T-helper 17 cell (primary cell): Measurements from ENCODE around the gene KCNQ5. TPM values are rescaled to one million over a fixed set of nuclear protein-coding genes. Genes with fewer than 3 reads are reported as not detected.

Experiments
- ATAC-seq: fragments of 150-1000 bp; cut with Tn5 transposase; 2 replicates; pipeline ENCODE4 v1.10.0; 2021; ENCODE audit warnings: mild to moderate bottlenecking, moderate library complexity
- DNase-seq, 3 donors: peaks; one replicate each; pipeline versions ENCODE4 v3.0.0 to v3.0.0-alpha.2; 2020 to 2021
- H3K9me3 ChIP-seq: one replicate; pipeline ENCODE4 v1.7.0; 2013; ENCODE audit warnings: low read length, mild to moderate bottlenecking; ENCODE audit not compliant: control insufficient read depth, poor library complexity, severe bottlenecking
- H3K27ac Mint-ChIP-seq: one replicate; pipeline ENCODE4 v1.8.0; 2022; ENCODE audit warnings: mild to moderate bottlenecking, moderate library complexity, mixed read lengths
- H3K27me3 Mint-ChIP-seq: one replicate; pipeline ENCODE4 v1.8.0; 2022; ENCODE audit warnings: mixed read lengths
- H3K36me3 Mint-ChIP-seq: one replicate; pipeline ENCODE4 v1.8.0; 2022; ENCODE audit warnings: low read depth, mixed read lengths
- H3K4me1 Mint-ChIP-seq: one replicate; pipeline ENCODE4 v1.8.0; 2022; ENCODE audit warnings: mild to moderate bottlenecking, mixed read lengths
- H3K4me3 Mint-ChIP-seq: one replicate; pipeline ENCODE4 v1.8.0; 2022; ENCODE audit warnings: mild to moderate bottlenecking, moderate library complexity, mixed read lengths
- total RNA-seq, 4 donors: library from RNA in 2 of 4; stranded (reverse) in 2 of 4; gene quantifications; one replicate each; pipeline ENCODE4 v1.2.3 and lab custom pipeline; 2022 to 2026

KCNQ5 gene
- total RNA-seq, 2 donors from 2014 or later = 1.5 to 3.3 TPM

DNA sequence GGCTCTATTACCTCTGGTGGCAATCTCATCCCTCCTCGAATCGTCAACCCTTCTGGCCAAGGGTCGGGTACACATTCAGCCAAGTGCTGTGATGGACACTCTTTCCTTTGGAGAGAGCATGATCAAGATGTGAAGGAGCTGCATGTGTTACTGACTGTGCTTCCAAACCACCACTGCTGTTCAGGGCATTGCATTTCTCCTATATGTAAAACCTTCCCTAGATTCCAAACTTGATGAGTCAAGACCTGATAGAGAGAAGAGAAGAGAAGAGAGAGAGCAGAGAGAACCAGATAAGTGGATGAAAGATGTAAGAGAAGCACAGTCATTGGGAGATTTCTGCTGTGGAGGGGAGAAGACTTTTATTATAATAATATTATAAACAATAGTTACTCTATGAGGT, 162.2 kb downstream of the KCNQ5 start:
- Mint-ChIP-seq H3K4me3 (no peak overlapping the region), H3K27ac (no peak overlapping the region)
- ATAC-seq = no peak

DNA sequence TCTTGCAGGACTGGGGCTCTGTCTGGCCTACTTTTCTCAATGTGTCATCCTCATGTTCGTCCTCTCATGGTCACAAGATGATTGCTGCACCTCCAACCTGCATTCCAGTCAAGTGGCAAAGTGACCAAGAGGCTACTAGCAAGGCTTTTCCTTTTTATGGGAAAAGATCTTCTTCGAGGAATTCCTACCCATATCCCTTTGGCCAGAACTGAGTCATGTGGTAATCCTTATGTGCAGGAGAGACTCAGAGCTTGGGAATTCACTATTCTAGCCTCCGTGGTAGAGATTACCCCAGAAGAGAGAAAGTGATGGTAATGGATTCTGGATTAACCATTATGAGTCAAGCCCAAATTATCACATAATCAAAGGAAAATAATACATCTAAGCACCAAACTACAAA, 162.7 kb downstream of the KCNQ5 start:
- Mint-ChIP-seq H3K4me1 (no peaks in the 10 kb centered on the region), H3K4me3 (no peak overlapping the region), H3K36me3 (no peaks in the 10 kb centered on the region), H3K27ac (no peak overlapping the region), H3K27me3 (no peaks in the 10 kb centered on the region)
- ATAC-seq = no peak
- no peak for DNase-seq
- H3K9me3 ChIP-seq = no peaks in the 10 kb centered on the region

More for the DNA sequence above, 162.2 kb downstream of the KCNQ5 start:
- no peaks in the 10 kb centered on the region for H3K9me3 ChIP-seq
- Mint-ChIP-seq H3K36me3 (no peaks in the 10 kb centered on the region), H3K27me3 (no peaks in the 10 kb centered on the region), H3K4me1 (no peaks in the 10 kb centered on the region)
- no peak for DNase-seq

DNA sequence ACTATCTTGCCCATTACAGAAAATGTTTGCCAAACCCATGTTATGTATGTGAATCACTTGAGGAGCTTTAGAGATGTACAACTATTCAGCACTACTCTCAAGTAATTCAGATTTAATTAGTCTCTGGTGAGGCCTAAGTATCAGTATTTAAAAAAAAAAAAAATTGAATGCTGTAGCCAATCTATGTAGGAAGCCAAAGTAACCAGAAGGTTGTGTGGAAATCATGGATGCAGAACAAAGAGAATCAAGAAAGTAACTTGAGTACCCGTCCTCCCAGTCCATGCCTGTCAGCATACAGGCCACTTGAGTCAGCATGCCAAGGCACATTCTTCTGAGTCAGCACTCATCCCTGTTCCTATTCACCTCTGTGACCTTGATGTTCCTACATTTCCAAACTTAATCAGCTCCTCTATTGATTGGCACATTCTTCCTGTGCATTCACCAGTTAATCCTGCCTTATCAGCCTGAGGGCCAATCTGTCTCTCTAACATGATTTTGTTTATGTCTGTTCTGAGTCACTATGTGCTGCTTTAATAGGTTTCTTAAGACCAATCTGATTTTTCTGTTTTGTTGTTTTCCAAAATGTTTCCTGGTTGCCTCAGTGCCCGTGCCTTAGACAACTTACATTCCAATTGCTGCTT, 165.6 kb downstream of the KCNQ5 start:
- Mint-ChIP-seq H3K4me1 (no peaks in the 10 kb centered on the region), H3K4me3 (no peak overlapping the region), H3K36me3 (no peaks in the 10 kb centered on the region), H3K27ac (no peak overlapping the region), H3K27me3 (no peaks in the 10 kb centered on the region)
- no peaks in the 10 kb centered on the region for H3K9me3 ChIP-seq
- DNase-seq (no peak), ATAC-seq (no peak)

DNA sequence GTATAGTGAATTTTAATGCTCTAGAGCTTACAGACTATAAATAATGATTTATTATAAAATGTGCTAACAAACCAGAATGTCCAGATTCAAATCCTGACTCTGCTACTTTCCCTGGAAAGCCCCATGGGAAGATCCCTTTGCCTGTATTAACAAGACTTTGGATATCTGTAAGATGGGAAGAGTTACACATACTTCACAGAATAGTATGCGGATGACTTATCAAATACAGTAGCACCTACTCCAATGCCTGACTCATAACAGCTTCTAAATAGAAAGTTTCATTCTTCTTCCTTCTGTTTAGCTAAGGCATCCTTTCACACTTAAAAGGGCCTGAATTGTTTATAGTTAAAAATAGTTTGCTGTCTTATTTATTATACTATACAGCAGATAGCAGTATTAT, 166.3 kb downstream of the KCNQ5 start:
- Mint-ChIP-seq H3K27ac (no peak overlapping the region), H3K36me3 (no peaks in the 10 kb centered on the region), H3K27me3 (no peaks in the 10 kb centered on the region), H3K4me3 (no peak overlapping the region), H3K4me1 (no peaks in the 10 kb centered on the region)
- DNase-seq = no peak
- ATAC-seq = no peak
- no peaks in the 10 kb centered on the region for H3K9me3 ChIP-seq

DNA sequence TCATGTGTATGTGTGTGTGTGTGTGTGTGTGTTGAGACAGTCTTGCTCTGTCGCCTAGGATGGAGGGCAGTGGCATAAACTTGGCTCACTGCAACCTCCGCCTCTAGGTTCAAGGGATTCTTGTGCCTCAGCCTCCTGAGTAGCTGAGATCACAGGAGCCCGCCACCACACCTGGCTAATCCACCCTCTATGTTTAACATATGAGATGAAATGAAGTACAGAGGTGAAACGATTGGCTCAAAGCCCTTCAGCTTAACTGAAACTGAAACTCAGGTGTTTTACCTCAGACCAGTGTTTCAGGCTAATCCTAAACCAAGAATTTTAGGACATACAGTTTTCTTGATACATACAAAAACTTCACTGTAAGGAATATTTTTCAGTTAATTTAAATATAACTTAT, 167.3 kb downstream of the KCNQ5 start:
- H3K27ac Mint-ChIP-seq = no peak overlapping the region
- ATAC-seq = no peak
- no peak overlapping the region for H3K4me3 Mint-ChIP-seq
- no peaks in the 10 kb centered on the region for H3K27me3 Mint-ChIP-seq
- H3K4me1 Mint-ChIP-seq = no peaks in the 10 kb centered on the region
- no peaks in the 10 kb centered on the region for H3K9me3 ChIP-seq
- DNase-seq = no peak
- no peaks in the 10 kb centered on the region for H3K36me3 Mint-ChIP-seq

DNA sequence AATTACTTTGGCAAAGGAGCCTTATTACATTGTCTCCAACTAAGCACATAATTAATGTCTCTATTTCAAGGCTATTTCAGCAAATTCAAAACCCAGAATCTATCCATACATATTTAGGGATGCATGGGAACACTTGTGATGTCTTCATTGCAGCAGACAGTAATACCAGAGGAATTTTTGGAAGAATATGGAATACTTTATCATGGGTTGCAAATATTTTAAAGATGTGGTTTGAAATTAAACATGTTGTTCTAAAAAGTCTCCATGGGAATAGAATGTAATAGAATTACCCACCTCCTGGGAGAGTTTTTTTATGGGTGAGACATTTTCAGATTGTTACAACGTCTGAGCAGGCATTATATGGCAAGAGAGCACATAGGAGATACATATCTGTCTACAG, 170.8 kb downstream of the KCNQ5 start:
- H3K36me3 Mint-ChIP-seq = no peaks in the 10 kb centered on the region
- H3K9me3 ChIP-seq = no peaks in the 10 kb centered on the region
- H3K27me3 Mint-ChIP-seq = no peaks in the 10 kb centered on the region
- H3K4me1 Mint-ChIP-seq = no peaks in the 10 kb centered on the region
- no peak for DNase-seq
- ATAC-seq = no peak
- H3K27ac Mint-ChIP-seq = no peak overlapping the region
- no peak overlapping the region for H3K4me3 Mint-ChIP-seq

DNA sequence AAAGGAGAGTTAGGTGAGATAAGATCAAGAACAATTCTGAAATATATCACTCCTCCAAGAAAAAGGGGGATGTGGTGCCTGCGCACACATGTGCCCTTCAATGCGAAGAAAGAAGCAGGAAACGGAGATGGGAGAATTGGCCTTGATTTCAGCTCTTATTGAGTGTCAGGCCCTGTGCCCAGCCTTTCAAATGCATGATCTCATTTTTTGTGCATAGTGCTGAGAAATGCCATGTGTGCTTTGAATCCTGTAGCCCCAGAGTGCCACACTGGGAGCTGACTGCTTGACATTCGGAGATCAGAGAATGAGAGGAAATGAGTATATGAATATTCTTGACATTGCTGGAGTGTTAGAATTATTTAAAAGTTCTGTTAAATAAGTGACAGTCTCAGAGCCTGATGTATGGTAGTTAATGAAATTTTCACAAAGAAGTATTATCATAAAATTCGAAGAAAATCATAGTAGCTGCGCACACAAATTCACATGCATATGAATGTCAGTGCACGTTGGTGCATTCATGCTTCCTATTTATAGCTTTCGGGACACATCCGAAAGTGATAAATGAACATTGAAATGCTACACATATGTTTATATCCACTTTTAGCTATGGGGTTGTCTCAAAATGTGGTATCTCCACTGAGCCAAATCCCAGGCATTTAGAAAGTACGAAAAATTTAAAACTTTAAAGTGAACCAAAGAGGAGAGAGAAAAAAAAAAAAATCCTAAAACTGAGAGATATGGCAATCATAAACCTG, 172.0 kb downstream of the KCNQ5 start:
- no peak for ATAC-seq
- H3K9me3 ChIP-seq = no peaks in the 10 kb centered on the region
- no peaks in the 10 kb centered on the region for H3K36me3 Mint-ChIP-seq
- H3K27ac Mint-ChIP-seq = no peak overlapping the region
- no peak for DNase-seq
- no peaks in the 10 kb centered on the region for H3K27me3 Mint-ChIP-seq
- no peaks in the 10 kb centered on the region for H3K4me1 Mint-ChIP-seq
- no peak overlapping the region for H3K4me3 Mint-ChIP-seq

DNA sequence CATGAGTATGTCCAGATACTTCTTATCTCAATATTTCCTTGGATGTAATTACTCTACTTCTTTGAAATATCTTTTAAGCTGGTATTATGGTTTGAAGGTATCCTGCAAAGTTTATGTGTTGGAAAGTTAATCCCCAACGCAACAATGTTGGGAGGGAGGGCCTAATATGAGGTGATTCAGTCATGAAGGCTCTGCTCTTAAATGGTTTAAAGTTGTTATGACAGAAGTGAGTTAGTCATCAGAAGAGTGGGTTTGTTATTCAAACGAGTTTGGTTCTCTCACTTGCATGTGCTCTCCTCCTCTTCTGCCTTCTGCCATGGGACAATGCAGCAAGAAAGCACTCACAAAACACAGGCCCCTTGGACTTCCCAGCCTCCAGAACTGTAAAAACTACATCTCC, 176.3 kb downstream of the KCNQ5 start:
- no peaks in the 10 kb centered on the region for H3K9me3 ChIP-seq
- ATAC-seq (no peak), DNase-seq (no peak)
- Mint-ChIP-seq H3K36me3 (no peaks in the 10 kb centered on the region), H3K4me3 (no peak overlapping the region), H3K27ac (no peak overlapping the region), H3K4me1 (no peaks in the 10 kb centered on the region), H3K27me3 (no peaks in the 10 kb centered on the region)

DNA sequence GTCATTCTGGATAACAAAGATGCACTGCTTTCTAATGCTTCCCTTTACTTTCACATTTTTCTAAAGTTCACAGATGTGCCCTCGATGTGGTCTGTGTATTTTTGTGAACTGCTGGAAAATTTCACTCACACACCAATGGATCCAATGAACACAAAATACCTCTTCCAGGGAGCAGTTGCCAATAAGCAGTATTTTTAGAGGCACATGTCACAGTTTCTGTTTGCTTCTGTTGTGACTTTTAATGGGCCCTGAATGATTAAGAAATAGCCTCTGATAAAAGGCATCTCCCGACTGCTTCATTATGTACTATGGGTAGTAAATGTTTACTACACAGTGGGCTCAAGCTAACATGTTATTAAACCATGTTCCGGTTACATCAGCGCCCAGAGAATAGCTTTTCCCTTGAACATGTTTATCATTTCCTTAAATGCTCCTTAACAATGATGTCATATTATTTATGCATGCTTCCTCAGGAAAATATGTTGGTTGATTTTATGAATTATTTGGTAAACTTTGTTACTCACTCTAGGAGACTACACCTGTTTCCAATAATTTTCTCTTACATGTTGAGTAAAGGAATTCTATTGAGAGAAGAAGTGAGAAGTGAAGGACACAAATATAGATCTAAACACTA, 188.0 kb downstream of the KCNQ5 start:
- Mint-ChIP-seq H3K4me3 (no peak overlapping the region), H3K4me1 (no peaks in the 10 kb centered on the region), H3K27ac (no peak overlapping the region), H3K27me3 (no peaks in the 10 kb centered on the region), H3K36me3 (no peaks in the 10 kb centered on the region)
- DNase-seq (no peak), ATAC-seq (no peak)
- no peaks in the 10 kb centered on the region for H3K9me3 ChIP-seq

DNA sequence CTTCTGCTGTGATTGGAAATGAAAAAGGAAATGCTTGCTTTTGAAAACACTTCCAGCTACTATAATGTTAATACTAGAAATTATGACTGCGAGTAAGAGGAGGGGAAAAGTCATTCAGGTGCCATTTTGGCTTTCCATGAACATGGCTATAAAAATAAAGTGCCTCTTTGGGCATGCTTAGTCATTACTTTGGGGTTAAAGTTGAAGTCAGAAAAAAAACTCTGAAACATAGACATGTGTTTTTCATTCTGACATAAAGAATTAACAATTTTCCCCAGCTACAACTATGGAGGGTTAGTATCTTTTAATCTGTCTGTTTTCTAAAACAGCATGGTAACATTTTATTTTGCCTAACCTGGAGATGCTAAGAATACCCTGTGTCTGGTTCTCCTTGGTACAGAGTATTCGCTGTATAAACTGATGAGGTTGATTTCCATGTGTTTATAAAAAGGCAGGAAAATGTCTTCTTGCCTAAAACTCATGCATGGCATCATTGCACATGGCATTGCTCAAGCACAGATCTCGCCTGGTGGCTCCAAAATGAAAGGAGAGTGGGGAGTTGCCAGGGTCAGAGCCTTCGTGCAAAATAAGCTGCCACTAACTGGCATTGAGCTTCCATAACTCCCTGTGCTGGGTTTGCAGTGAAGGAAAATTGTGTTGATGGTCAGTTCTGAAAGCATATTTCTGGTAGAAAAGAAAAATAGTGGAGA, 188.9 kb downstream of the KCNQ5 start:
- H3K4me3 Mint-ChIP-seq = no peak overlapping the region
- H3K4me1 Mint-ChIP-seq = no peaks in the 10 kb centered on the region
- H3K9me3 ChIP-seq = no peaks in the 10 kb centered on the region
- ATAC-seq (no peak), DNase-seq (no peak)
- H3K27ac Mint-ChIP-seq = no peak overlapping the region
- no peaks in the 10 kb centered on the region for H3K27me3 Mint-ChIP-seq
- no peaks in the 10 kb centered on the region for H3K36me3 Mint-ChIP-seq

DNA sequence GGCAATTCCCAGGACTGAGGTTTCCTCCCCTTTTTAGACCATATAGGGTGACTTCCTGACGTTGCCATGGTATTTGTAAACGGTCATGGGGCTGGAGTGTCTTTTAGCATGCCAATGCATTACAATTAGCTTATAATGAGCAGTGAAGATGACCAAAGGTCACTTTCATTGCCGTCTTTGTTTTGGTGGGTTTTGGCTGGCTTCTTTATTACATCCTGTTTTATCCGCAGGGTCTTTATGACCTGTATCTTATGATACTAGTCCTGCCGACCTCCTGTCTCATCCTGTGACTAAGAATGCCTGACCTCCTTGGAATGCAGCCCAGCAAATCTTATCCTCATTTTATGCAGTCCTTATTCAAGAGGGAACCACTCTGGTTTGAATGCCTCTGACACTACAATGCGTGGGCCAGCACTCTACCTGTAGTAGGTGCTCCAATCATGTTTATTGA, 190.1 kb downstream of the KCNQ5 start:
- Mint-ChIP-seq H3K36me3 (no peaks in the 10 kb centered on the region), H3K4me1 (no peaks in the 10 kb centered on the region), H3K4me3 (no peak overlapping the region), H3K27ac (no peak overlapping the region), H3K27me3 (no peaks in the 10 kb centered on the region)
- DNase-seq (no peak), ATAC-seq (no peak)
- H3K9me3 ChIP-seq = no peaks in the 10 kb centered on the region

DNA sequence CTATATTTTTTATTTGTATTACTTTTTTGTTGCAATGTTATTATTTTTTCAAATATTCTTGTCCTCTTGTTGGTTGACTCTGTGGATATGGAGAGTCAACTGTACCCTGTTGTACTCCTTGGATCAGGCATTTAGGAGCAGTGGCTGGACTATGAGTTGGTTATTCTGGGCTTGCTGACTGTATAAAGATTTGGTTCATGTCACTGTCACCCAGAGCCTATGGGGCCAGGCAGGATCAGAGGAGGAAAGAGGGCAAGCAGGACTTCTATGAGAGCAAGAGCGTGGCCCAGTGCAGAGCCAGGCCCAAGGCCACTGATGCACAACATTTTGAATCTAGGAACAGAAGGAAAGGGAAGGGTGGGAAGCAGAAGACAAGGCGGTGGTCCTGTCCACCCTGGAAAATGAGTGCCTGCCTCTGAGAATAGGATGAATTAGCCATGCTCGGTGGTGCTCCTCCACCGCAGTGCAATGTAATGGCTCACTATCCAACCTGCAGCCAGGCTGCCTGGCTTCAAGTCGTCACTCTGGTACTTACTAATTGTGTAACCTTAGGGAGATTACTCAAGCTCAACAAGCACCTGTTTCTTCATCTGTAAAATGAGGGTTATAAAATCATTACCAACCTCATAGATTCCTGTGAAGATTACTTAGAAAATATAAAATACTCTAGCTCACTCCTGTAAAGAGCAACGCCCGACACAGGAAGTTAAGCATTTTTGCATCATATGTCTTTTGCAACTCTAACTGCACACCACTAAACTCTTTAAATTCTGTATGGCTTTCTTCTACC, 192.1 kb downstream of the KCNQ5 start:
- H3K4me3 Mint-ChIP-seq = no peak overlapping the region
- no peaks in the 10 kb centered on the region for H3K9me3 ChIP-seq
- H3K27ac Mint-ChIP-seq = no peak overlapping the region
- DNase-seq (no peak), ATAC-seq (no peak)
- H3K4me1 Mint-ChIP-seq = no peaks in the 10 kb centered on the region
- H3K27me3 Mint-ChIP-seq = no peaks in the 10 kb centered on the region
- H3K36me3 Mint-ChIP-seq = no peaks in the 10 kb centered on the region

DNA sequence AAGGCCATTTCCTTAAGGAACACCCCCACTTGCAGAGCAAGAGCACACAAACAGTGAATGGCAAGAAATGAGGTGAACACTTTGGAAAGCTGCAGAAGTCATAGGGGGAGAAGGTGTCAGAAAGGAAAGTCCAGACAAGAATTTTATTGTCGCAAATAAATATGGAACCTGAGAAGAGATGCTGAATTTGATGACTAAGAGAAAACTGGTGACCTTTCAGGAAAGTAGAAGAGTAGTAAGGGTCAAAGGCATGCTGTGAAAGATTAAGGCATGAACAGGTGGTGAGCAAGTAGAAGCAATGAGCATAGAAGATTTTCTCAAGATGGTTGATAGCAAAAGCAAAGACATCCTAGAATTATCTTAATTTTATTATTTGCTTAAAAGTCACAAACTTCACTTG, 194.2 kb downstream of the KCNQ5 start:
- Mint-ChIP-seq H3K36me3 (no peaks in the 10 kb centered on the region), H3K27ac (no peak overlapping the region), H3K4me1 (no peaks in the 10 kb centered on the region), H3K27me3 (no peaks in the 10 kb centered on the region), H3K4me3 (no peak overlapping the region)
- H3K9me3 ChIP-seq = no peaks in the 10 kb centered on the region
- ATAC-seq = no peak
- DNase-seq = no peak
